ENCODE results near the gene RAB9A.
"Not testable (repeated sequence)": the region's sequence is repeated elsewhere in the genome, so short reads cannot be mapped to it uniquely, and the experiment has no call there.

The RAB9A gene

GRCh38 chrX:13670197-13670596 is 18.7 kb upstream of the RAB9A start:
- no peak for DNase-seq

- DNase-seq: no peak
These were observed 15.9 kb upstream of the RAB9A start for GRCh38 chrX:13673016-13673415.

DNA sequence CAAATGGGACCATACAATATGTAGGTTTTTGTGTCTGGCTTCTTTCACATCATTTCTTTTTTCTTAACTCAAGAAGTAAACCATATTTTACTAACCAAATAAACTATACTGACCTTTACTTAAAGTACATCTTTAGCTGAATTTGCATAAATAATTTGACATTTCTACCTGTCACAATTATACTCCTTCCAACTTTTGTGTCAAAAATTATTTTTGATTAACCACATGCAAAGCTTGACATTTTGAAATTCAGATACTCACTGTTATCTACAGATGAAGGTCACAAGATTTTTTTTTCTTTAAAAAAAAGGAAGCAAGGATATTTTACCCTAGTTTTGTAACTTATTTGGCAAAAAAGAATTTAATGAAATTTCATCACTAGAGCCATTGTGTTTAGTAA is 12.0 kb upstream of the RAB9A start:
- no peak for DNase-seq

DNA sequence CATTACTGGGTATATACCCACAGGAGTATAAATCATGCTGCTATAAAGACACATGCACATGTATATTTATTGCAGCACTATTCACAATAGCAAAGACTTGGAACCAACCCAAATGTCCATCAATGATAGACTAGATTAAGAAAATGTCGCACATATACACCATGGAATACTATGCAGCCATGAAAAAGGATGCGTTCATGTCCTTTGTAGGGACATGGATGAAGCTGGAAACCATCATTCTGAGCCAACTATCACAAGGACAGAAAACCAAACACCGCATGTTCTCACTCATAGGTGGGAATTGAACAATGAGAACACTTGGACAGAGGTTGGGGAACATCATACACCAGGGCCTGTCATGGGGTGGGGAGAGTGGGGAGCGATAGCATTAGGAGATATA is 9.2 kb upstream of the RAB9A start:
- not testable (repeated sequence) for DNase-seq

DNA sequence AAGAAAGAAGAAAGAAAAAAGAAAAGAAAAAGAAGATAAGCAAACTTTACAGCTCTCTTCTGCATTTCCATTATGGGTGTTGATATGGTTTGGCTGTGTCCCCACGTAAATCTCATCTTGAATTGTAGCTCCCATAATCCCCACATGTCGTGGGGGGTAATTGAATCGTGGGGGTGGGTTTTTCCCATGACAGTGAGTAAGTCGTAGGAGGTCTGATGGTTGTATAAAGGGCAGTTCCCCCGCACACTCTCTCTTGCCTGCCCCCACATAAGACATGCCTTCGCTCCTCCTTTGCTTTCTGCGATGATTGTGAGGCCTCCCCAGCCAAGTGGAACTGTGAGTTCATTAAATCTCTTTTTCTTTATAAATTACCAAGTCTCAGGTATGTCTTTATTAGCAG is 7.3 kb upstream of the RAB9A start:
- DNase-seq: no peak

DNA sequence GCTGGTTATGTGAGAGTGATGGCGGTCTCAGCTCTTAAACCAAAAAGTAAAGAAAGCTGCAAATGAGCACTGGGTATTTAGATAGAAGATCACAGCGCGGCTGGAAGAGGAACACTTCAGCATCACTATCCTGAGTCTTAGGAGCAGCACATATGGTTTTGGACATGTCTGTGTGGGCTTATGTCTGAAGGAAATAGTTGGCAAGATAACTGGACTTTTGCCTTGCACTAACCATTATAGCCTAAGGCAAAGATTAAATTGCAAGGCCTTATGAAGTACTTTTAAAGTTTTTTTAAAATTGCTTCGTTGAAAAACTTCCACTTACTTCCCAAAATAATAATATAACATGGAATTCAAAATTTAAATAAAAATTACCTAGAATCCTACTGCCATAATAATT is 4.6 kb upstream of the RAB9A start:
- no peak for DNase-seq

DNA sequence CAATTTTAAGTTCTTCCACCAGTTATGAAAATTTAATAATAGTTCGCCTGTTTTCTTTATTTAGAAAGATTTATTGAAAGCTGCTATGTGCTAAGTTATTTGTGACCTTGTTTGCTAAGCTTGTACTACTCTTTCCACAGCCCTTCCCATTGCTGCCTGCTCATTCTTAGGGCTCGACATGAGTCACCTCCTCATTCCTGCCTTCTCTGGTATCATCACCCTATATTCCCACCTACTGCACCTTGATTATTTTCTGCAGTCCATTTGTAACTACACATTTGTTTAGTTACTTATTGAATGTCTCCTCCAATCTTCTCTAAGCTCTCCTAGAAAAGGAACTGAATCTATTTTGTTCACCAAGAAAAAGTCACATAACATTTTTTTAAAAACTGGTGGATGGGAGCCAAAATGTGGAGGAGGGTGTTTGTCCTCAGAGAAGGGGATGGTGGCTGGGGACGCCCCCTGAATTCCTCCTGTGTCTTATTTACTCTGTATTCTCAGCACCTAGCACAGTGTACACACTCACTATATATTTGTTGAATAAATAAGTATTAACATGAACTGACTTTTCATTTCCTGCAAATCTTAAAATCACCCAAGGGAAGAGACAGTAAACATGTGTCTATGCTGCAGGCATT is 3.7 kb upstream of the RAB9A start:
- no peak for DNase-seq

- no peak for DNase-seq
These were observed 1.7 kb upstream of the RAB9A start for GRCh38 chrX:13687203-13687602.

- no peak for DNase-seq
These were observed 457 bp upstream of the RAB9A start for GRCh38 chrX:13688384-13688957.

DNA sequence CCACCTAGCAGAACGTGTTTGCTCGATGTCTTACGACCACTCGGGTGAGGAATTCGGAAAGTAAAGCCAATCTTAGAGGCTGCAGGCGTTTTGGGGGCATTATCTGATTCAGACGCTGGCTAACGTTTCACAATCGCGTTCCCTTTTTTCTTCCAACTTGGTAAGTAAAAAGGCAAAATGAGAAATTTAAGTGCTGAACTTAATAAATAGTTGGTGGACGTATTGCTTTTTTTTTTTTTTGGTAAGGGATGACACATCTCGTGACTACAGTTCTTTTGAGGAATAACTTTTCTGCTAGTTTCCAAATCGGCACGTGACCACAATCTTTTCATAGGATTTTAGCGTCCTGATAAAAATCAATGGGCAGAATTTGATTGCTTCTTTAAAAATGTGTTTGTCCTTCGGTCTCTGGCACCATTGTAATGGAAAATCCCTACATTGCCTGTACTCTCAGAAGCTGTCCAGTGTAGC is 848 bp downstream of the RAB9A start:
- no peak for DNase-seq

DNA sequence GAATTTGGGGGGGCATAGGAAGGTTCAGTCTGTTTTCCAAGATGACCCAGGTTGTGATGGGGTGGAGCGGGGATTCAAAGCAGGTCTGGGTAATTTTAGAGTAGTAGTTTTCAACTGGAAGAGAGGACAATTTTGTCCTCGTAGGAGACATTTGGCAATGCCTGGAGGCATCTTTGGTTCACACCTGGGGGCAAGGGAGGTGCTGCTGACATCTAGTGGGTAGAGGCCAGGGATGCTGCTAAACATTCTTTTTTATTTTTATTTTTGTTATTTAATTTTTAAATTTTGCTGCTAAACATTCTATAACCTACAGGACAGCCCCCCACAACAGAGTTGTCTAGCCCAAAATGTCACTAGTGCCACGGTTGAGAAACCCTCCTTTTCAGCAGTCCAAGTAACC is 1.9 kb downstream of the RAB9A start:
- no peak for DNase-seq

DNA sequence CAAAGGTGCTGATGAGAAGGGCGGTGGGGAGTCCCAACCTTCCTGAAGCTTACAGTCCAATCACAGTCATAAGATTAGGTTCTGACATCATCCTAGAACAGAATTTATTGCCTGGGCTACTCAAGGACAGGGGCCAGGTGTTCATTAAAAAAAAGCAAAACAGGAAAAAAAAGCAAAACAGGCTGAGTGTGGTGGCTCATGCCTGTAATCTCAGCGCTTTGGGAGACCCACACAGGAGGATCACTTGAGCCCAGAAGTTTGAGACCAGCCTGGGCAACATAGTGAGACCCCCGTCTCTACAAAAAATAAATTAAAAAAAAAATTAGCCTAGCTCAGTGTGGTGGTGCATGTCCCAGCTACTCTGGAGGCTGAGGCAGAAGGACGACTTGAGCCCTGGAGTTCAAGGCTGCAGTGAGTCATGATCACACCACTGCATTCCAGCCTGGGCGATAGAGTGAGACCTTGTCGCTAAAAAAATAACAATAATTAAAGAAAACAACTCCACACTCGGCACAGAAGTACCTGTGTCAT is 3.0 kb downstream of the RAB9A start:
- no peak for DNase-seq

- DNase-seq: no peak
These were observed 3.9 kb downstream of the RAB9A start for GRCh38 chrX:13692771-13693231.

- no peak for DNase-seq
These were observed 4.5 kb downstream of the RAB9A start for GRCh38 chrX:13693341-13693961.

DNA sequence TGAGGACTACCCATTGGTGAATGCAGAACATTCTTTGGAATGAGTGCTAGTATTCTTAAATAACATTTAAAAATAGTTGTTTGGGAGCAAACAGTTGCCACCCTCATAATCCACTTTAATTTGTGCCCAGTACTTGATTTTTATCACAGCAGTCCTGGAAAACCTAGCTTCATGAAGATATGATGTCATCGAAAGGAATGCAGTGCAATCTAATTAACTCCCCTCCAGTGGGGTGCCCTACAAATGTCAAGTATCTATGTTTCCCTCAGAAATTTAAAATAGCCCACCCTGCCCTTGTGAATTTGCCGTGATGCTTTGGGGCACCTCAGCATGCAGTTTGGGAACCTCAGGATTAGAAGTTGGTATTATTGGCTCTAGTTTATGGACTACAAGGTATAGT is 5.4 kb downstream of the RAB9A start:
- no peak for DNase-seq

DNA sequence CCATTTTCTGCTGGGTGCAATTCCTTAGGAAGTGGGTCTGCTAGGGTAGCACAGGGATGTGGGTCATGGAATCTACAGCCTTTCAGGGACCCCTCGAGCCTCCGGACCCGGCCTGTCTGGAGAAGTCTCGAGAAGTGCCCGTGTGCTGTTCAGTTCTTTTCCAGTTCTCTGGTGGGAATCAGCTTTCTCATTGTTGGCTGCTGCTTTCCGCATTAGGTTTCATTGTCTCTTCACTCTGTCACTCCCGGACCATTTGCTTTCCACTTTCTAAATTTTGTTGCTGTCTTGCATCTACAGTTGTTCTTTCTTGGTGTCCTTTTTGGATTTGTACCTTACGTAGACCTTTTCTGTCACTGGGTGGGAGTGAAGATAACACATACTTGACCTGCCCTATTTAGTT is 6.1 kb downstream of the RAB9A start:
- DNase-seq: no peak

- no peak for DNase-seq
These were observed 6.7 kb downstream of the RAB9A start for GRCh38 chrX:13695601-13696115.

DNA sequence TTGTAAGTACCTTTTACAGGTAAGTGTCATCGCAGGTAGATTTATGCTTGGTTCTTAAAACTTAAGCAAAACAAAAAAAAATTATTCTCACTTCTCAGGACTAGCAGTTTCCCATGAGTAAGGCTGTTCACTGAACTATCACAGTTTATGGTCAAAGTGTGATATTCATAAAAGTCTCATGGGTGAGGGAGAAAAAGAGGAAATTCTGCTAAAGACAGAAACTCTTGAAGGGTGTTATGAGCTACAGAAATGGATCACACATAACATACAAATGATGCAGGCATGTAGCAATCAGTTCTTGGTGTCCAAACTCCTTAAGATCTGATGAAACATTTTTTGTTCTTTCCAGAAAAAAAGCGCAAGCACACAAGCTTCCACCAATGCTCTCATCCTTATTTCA is 8.5 kb downstream of the RAB9A start:
- no peak for DNase-seq

DNA sequence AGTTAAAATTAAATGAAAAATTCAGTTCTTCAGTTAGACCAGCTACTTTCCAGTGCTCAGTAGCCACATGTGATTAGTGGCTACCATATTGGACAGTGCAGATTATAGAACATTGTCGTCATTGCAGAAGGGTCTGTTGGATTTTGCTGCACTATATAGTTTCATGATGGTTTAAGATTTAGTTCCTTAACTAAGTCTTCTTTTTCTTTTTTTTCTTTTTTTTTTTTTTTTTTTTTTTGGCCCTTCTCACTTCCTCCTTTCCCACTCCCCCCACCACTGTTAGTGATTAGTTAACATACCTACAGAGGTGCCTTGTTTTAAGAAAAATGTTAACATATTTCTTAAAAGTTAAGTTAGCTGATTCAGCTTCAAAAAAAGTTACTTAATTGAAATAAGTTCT is 9.0 kb downstream of the RAB9A start:
- no peak for DNase-seq

- no peak for DNase-seq
These were observed 9.5 kb downstream of the RAB9A start for GRCh38 chrX:13698432-13698831.

GRCh38 chrX:13699183-13699826 is 10.4 kb downstream of the RAB9A start:
- no peak for DNase-seq

DNA sequence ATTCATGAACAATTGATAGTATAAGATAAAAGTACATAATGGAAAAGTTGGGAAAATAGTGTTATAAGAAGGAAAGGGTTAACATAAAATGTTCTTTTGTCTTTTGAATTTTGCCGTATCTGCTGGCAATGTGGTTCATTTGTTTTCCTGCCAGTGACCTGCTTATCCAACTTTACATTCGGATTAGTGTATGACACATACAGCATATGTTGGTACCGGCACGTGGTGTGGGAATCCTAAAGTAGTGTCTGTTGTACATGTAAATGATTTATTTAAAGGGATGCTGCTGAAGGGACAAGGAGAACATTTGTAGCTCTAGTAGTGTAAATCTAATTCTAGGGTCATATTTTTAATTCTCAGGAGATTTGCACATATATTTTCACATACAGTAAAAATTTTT is 11.5 kb downstream of the RAB9A start:
- DNase-seq: no peak

DNA sequence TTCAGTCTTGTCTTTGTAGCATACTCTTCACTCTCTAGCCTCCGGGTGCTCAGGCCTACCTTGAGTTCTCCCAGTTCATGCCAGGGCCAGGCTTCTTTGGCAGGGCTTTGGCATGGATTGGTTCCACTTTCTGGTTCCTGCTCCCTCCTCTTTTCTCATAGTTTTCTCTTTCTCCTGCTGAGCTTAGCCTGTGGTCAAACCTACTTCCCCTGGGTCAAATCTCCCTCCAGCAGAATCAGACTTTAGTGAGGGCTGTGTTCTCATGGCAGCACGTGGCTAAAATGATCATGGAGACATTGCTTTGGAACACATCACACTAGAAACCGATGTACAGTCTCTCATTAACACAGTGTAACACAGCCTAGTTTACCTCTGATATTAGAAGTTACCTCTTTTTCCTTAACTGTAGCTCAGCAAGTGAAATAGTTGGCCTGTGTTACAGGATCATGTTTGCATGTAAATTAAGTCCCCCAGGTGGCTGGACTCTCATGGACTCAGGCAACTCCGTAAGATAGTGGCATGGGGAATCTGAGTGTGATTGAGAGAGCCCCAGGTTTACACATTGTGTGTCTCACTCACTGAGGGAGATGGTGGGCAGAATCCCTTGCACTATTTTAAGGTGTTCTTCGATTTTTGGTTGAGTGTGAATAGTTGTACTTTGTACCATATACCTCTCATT is 13.3 kb downstream of the RAB9A start:
- DNase-seq: no peak
